Measurements from ENCODE around the gene CEP68. TPM values are rescaled to one million over a fixed set of nuclear protein-coding genes. Genes with fewer than 3 reads are reported as not detected.
"Not testable (repeated sequence)": the region's sequence is repeated elsewhere in the genome, so short reads cannot be mapped to it uniquely, and the experiment has no call there.

The CEP68 gene
- polyA plus RNA-seq, 12 donors = 20.9 to 35.6 (median 27.6) TPM; not detected in 1

DNA sequence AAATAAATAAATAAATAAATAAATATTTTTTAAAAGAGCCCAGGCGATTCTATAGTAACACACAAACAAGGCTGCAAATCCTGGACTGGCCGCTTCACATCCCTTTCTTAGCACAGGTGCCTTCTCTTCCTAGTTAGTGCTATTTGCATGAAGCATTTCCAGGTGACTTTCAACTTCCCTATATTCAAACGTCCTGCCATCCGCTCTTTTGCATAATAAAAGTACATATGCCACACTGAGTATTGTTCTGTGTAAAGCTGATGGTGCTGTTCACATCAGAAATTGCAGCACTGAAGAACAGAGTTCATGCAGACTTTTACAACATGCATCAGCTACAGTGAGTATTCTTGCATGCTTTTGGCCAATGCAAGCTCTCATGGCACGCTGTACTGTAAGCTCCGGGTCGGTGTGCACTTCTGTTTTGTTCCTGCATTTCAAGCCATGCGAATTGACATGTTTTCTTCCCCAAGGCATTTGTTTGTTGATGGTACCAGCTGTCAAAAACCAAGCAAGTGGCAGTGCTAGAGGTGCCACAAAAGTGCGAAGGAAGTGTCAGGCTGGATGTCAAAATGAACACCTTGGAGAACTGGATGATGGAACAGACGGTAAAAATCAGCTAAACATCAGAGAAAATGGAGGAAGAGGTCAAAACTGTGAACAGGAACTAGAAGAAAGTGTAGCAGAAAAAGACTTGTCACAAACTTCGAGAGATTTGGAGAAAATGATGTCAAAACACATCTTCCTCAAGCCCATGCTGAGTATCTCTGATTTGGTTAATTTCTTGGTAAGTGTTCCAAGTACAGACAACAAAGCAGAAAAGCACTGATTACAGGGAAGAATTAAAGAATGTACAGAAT lies 25.5 kb upstream of the CEP68 start:
- no peak for DNase-seq

DNA sequence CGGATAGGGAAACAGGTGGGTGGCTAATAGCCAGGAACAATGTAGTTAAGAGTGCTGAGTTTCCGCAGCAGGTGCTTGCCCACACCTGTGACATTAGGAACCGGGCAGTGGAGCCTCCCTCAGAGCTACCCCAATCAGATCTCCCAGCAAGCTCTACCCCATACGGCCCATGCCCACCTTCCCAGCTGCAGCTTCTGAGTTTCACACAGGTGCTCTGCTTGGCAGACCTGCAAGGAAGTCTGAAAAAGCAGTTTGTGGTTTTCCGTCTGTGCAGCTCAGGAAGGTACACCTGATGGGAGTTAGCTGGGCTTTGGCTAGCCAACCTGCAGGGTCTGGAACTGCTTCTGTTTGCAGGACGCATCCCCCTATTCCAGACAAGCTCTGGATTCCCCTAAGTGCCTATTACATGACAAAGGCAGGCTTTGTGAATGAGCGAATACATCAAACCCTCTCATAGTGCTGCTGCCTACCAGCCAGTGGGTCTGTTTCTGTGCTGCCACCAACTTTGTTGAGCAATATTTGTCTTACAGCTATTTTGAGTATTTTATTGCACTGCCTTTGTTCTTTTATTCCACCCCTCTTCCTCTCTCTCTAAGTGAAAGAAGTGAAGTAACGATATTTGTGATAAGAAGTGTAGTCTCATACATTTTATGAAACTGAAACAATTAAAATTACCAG lies 24.7 kb upstream of the CEP68 start:
- DNase-seq = no peak

DNA sequence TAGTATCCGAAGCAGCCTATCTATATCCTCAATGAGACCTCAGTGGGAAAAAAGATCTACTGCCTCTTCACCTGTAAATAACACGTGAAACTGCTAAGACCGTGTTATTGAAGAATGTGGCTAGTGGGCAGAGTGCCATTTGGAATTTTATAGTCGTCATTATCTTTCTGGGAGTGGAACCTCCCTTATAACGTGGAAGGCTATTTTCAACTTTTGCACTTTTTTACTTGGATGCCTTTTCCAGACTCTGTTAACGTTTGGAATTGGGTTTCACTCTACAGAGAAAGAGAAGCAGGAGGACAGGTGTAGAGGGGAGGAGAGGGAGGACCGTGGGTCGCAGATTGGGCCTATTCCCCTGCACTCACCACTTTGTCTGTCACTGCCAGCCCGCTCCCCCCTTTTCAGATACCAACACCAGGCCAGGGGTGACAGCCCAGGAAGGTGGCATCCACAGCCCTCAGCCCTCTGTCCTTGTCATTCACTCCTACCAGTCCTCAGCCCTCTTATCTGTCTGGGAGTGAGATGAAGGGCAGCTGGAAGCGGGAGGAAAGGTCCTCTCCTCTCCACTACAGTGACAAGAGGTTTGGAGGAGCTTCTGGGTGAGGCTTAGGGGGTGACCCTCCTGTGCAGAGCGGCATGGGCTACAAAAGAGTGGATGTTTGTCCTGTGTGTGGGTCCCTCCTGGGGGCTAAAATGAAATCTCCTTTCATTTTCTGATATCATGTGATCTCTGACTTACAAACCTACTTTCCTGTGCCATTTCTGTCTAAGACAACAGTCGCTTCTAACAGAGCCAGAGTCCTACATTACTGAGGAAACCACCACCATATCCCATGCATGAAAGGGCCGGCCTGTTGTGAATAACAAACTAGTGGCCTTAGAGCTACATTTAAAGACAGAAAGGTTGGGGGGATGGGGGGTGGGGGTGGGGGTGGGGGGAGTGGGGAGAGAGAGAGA lies 23.9 kb upstream of the CEP68 start:
- DNase-seq = no peak

DNA sequence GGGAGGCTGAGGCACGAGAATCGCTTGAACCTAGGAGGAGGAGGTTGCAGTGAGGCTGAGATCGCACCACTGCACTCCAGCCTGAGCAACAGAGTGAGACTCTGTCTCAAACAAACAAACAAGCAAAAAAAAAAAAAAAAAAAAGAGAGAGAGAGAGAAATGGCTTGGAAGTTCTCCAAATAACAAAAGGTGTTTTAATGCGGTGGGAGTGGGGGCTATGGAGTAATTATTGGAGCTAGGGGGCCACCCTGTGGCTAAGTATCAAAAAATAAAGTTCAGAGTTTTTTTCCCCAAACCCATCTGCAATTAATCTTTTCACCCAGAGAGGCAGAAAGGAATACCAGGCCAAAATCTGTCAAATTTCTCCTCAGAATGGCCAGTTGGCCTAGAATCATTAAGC lies 23.0 kb upstream of the CEP68 start:
- no peak for DNase-seq

DNA sequence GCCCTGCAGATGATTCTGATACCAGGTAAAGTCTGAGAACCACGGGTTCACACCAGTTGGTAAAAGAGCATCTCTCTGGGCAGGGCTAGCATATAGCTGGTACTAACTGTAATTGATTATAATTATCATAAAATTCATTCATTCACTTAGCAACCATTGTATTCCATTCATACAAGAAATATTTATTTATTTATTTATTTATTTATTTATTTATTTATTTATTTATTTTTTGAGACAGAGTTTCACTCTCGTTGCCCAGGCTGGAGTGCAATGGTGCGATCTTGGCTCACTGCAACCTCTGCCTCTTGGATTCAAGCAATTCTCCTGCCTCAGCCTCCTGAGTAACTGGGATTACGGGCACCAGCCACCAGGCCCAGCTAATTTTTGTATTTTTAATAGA lies 22.5 kb upstream of the CEP68 start:
- not testable (repeated sequence) for DNase-seq

DNA sequence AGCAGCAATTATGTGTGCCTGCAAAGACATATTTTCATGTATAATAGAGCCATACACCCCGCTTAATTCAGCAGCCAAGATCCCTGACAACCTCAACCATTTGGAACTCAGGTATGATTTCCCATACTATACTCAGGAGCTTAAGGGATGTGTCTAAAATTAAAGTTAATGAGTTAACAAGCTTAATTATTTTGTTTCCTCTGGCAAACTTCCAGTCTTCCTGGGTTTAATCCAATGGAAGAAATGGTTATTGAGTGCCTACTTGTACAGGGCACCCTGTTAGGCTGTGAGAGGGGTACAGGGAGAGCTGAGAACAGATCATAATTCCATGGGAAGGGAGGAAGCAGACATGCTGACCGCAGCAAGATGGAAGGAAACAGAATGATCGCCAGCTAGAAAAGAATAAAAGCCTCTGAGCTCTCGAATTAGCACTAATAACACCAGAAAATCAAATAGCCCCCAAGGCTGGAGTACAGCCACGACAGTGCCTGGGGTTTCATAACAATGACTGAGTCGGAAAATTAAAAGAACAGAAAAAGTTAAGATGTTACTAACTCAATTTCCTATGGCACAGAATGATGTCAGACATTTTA lies 20.8 kb upstream of the CEP68 start:
- no peak for DNase-seq

DNA sequence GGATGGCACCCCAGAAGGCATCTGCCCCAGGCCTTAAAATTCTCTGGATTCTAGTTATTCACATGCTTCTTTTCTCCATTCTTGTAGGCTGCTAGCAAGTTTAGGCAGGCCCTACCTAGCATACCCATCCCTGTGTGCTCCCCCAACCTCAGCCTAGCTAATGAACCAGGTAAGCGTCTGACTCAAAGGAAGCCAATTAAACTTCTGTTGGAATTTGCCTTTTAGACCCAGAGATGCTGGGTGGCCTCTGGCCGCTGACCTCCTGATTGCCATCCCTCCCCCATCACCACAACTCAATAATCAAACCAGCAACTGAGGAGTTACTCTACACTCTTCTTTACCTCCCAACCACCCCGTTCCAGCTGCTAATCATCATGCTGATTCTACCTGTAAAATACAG lies 19.0 kb upstream of the CEP68 start:
- DNase-seq = no peak

DNA sequence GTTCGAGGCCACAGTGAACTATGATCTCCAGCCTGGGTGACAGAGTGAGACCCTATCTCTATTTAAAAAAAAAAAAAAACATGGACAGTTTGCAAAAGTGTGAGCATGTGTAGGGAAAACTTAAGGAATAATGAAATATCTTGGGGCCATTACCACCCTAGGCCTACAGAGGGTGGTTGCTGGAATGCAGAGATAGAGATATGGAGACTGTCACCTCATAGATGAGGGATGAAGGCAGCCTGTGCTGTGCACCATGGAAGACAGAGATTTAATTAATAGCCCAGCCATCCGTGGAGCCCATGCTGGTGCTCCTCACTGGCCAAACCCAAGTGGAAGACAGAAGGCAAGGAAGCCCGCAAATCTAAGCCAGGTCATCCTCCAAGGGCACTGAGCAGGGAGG lies 16.6 kb upstream of the CEP68 start:
- DNase-seq = no peak

DNA sequence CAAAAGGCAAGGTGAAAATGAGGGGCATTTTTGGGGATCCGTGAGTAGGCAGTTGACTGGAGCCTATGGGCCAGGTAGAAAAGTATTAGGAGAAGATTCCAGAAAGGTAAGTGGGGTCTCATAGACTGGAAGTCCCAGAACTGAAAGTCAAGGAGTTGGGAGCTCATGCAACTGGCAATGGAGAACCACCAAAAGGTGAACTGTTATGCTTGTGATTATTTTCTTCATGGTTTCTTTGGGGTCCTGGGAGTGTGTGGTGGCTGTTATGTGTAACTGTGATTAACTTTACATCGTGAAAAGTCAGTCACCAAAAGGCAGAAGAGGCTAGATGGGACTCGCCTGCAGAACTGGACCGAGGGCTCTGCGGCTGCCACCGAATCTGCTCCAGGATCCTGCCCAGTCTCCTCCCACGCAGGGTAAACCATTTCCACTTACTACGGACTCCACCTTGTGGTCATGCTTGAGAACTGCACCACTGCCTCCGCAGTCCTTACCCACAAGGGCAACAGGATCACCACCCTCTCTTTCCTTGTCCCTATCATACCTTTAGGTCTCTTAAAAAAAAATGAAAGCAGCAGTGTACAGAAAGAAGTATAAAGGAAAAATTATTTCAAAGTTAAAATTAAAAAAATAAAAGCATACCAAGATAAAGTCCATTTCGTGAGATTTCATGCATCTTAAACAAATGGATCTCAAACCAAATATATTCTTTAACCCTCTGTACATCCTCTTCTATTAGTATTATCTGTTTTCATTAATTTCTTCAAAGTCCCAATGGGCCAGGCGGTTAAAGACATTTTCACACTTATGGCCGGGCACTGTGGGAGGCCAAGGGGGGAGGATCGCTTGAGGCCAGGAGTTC lies 15.6 kb upstream of the CEP68 start:
- peak; percentile 82 for DNase-seq

DNA sequence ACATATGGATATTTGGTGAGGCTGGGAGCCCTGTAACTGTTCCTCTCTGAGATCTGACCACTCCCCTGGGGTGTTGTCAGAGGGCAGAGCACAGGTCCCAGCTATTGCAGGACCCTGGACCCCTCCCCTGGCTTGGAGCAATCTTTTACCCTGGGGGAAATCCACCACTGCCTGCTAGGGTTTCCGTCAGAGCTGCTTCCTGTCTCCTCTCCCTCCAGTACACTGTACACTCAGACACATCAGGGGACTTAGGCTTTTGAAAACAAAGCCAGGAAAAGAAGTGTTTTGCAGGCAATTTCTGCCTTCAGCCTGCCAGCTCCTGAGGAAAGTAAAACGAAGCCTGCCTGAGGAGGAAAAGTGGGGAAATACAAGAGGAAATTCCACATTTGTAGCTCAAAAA lies 13.2 kb upstream of the CEP68 start:
- DNase-seq = no peak

DNA sequence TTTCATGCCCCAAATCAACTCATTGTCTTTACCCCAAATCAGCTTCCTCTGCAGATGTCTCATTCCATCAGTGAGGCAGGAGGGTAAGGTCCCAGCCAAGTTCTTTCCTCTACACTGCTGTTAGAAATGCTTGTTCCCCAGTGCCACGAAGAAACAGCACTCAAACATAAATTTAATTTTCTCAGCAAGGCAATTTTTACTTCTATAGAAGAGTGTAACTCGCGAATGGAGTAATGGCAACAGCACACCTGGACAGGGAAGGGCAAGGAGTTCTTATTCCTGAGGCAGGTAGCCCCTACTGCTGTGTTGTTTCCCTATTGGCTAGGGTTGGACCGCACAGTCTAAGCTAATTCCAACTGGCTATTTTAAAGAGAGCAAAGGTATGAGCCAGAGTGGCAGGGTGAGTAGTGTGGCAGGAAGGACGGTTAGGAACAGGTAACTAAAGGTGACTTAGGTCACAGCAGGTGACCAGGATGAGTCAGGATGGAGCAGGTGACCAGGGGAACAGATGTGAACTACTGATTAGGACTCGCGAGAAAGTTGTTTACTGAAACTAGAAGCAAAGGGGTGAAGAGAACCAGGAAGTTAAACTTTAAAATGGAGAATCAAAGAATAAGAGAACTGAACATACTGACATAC lies 12.0 kb upstream of the CEP68 start:
- DNase-seq = no peak

DNA sequence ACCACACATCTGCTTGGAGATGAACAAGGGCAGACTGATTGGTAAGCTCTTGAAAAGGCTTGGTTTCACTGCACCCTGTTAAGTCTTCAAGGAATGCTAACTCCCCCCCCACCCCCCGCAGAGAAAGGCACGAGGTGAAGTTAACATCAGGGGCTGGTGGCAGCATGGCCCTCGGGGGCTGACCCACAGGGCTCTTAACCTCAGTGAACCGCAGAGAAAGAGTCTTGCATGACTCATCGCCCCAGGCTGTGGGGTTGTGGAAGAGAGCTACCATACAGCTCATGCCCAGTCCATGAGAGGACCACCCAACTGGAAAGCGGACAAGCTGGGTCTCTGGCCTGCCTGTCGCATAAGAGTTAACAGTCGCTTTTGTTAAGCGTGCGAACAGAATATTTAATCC lies 10.6 kb upstream of the CEP68 start:
- no peak for DNase-seq

DNA sequence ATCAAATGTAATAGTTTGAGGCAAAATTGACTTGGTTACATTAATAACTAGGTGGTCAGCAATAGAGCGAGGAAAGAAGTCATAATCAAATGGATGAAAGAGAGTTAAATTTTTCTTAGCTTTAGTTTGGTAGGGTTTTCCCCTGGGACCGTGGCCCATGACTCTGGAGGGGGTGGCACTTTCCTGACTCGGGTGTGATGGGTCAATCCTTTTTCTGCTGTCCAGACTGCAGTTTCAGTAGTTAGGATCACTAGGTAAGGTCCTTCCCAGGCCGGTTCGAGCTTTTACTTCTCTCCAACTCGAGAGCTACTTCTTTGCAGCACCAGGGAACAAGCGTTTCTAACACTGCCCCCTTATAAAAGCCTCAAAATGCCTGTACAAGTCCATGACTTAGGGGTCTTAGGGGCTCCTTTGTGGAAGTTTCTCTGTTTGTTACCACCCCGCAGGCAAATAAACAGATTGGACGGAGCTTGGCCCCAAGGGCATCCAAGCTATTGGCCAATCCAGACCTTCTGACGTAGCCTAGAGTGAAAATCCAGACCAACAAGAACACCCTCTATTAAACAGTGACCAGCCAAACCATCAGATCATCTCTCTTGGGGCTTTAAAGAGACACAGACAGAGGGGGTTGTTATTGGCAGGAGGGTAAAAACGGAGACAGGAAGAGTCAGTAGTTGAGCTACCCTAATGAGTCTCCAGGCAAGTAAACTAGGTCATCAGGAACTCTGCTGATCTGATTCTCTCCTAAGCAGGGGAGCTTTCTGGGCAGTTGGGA lies 9.4 kb upstream of the CEP68 start:
- no peak for DNase-seq

DNA sequence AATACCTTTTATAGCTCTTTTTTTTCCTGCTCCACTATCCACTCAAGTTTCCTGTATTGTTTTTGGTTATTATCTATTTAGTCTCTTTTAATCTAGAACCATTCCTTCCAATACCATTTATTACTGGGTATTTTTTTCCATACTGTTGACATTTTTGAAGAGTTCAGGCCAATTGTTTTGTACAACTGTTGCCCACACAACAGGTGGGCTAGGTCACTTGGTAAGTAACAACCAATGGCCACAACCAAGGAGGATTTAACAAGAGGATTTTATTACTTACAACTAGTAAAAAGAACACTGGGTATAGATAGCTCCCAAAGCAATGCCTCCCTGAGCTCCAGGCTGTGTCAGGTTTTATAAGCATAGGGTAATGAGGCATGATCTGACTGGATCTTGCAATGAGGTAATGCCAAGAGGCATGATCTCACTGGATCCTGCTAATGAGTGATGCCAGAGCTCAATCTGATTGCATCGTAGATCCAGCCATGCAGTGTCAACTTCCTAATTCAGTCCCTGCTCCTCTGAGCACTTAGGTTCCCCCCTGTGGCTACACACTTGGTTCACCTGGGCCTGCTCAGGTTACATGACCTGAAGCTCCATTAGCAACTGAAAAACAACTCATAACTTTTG lies 7.1 kb upstream of the CEP68 start:
- no peak for DNase-seq

DNA sequence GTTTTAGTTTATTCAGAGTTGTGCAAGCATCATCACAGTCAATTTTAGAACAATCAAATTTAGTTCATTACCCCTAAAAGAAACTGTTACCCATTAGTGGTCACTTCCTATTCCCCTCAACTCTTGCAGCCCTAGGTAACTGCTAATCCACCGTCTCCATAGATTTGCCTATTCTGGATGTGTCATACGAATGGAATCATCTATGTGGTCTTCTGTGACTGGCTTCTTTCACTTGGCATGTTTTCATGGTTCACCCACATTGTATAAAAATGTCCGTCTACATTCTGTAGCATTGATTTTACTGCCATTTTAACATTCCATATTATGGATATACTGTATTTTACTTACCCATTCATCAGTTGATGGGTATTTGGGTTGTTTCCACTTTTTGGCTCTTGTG lies 5.3 kb upstream of the CEP68 start:
- no peak for DNase-seq

DNA sequence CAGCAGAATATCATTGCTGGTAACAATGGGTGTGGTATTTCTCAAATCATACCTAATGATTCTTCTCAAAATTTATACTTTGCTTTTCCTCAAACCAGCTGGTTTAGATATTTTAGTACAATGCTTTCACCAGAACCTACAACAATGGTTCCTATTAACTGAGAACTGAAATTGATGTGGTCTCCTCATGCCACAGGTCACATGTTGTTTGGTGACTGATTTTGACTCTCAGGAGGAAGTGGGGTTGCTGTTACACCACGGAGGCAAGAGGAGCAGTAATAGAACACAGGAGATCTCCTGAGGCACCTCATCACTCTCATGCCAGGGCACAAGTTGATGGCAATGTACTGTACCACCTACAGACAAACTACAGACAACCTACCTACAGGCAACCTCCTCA lies 3.0 kb upstream of the CEP68 start:
- no peak for DNase-seq

DNA sequence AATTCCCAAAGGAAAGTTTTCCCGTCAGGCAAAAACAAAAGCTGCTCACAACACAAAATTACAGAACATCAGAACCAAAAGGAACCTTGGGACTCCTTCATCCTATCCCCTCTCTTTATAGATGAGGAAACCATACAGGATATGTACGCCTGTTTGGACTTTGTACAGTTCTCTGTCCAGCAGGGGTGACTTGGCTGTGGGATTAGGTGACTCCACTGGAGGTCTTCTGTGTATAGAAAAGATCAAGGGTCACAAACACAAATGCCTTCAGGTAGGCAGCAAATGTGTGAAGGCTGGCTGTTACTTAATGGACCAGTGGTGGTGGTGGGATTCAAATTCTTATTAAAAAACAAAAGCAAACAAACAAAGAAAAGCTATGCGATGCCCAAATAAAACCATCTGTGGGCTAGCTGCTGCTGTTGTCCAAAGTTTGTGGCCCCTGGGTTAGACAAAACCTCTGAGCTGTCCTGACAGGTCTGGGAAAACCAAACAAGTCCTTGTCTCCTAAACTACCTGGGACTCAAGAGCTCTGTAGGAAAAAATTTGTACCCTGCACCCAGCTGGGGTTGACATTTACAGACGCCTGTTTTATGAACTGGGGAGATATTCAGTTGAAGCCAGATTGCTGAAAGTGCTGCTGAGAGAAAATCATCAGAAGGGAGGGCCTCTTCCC lies 1.3 kb upstream of the CEP68 start:
- no peak for DNase-seq

DNA sequence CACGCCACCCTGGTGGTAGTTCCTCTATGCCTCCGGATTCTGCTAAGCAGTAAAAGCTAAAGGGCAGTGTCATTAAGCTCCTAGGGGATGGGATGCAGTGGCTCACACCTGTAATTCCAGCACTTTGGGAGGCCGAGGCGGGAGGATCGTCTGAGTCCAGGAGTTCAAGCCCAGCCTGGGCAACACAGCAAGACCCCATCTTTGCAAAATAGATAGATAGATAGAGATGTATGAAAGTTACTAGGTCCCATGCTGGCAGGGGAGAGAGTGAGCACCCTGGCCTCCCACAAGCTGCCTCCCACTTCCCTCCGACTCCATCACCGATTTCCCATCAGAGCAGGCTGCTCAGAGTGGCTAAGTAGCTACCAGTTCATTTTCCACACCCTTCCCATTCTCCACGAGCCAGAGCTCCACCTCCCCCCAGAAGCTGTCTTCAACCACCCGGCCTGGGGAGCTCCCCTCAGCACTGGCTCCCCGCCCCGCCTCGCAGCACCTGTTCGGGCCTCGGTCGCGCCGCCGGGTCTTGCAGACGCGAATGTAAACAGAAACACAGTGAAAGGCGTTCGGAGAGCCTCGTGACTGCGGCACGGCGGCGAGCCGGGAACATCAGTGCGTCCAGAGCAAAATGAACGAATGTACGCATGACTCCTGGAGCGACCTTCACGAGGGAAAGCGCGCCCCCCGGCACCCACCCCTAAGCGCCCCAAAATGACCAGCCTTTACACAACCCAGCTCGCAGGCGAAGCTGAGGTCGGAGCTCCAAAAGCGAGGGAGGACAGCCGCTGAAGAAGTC lies 598 bp upstream of the CEP68 start:
- peak; percentile 57 for DNase-seq
